Measurements from ENCODE around the gene ZSCAN30. TPM values are rescaled to one million over a fixed set of nuclear protein-coding genes. Genes with fewer than 3 reads are reported as not detected.

ZSCAN30 gene
- total and polyA plus RNA-seq, 2 donors from 2014 or later, result 10.0 to 20.7 TPM

DNA sequence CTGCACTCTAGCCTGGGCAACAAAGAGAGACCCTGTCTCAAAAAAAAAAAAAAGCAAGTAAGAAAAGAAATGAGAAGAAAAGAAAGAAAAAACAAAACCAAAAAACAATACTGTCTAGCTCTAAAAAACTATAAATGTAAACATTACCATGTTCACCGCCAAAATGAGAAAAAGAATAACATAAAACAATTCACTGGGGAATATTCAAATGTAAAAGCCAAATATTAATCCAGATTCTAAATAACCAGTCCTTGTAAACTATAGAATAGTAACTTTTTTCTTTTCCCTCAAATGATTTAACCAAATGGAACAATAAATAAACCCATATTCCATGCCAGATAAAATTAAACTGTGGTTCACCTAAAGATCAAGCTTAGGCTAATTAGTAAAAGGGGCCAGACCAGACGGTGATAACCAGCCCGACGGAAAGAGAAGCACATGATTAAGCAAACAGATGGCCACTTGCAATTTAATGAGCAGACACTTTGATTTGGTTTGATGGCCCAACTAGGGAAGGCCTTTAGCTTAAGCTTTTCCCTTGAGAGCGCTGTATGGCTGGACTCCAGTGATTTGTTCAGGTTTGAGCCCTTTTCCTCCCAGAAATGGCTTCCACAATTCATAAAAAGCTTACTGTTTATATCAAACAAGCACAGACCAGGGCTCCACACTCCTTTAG lies 88.6 kb downstream of the ZSCAN30 start:
- DNase-seq (no peak), FAIRE-seq (no peak)
- no peaks in the 10 kb centered on the region for H3K36me3 ChIP-seq (ENCODE audit: control insufficient read depth in 2 of 3, insufficient read depth in 3 of 3, low read length in 3 of 3)
- H3K4me3 ChIP-seq (ENCODE audit: low read length in 3 of 3), result no peak overlapping the region
- H3K27me3 ChIP-seq (ENCODE audit: control insufficient read depth, insufficient read depth, low read length), result no peaks in the 10 kb centered on the region
- TF ChIP-seq CTCF (IDR thresholded peaks at IDR 0.05; ENCODE audit: borderline replicate concordance, extremely low read depth, insufficient read depth), result no peak
- intact Hi-C loops (cut with DNase I), result no loop called here
- no peaks in the 10 kb centered on the region for H3K4me1 ChIP-seq (ENCODE audit: control insufficient read depth in 2 of 3, insufficient read depth in 2 of 3, low read depth in 1 of 3, low read length in 3 of 3)
- no peak overlapping the region for H3K27ac ChIP-seq (ENCODE audit: low read depth in 2 of 2, low read length in 2 of 2)
- H3K9me3 ChIP-seq (ENCODE audit: control insufficient read depth in 2 of 3, insufficient read depth in 1 of 3, low read length in 3 of 3), result peaks cover 0 to 2% (median 0%) of the 10 kb centered on the region in 3 donors
- no peak overlapping the region for H3K9ac ChIP-seq (ENCODE audit: low read length in 3 of 3)

Other genes starting within 250 kb of the ZSCAN30 start
- gene MAPRE2, start 248.8 kb downstream of the ZSCAN30 start, total RNA-seq, result 30.2 TPM
- gene MAPRE2, start 248.8 kb downstream of the ZSCAN30 start, polyA plus RNA-seq (ENCODE audit: insufficient read depth, low read depth, low replicate concordance), result 15.2 TPM
- 28.6 TPM for gene ZNF397, start 49.2 kb downstream of the ZSCAN30 start, total RNA-seq
- gene ZNF397, start 49.2 kb downstream of the ZSCAN30 start, polyA plus RNA-seq (ENCODE audit: insufficient read depth, low read depth, low replicate concordance), result 15.5 TPM
- gene ZNF24, start 54.2 kb upstream of the ZSCAN30 start, total RNA-seq, result 55.5 TPM
- 14.3 TPM for gene ZNF24, start 54.2 kb upstream of the ZSCAN30 start, polyA plus RNA-seq (ENCODE audit: insufficient read depth, low read depth, low replicate concordance)
- 6.5 TPM for gene ZNF396, start 87.1 kb upstream of the ZSCAN30 start, total RNA-seq
- 4.7 TPM for gene ZNF396, start 87.1 kb upstream of the ZSCAN30 start, polyA plus RNA-seq (ENCODE audit: insufficient read depth, low read depth, low replicate concordance)
- 20.9 TPM for gene INO80C, start 207.7 kb upstream of the ZSCAN30 start, total RNA-seq
- gene INO80C, start 207.7 kb upstream of the ZSCAN30 start, polyA plus RNA-seq (ENCODE audit: insufficient read depth, low read depth, low replicate concordance), result 38.2 TPM

Measured in kidney (tissue), 14 donors.